ENCODE data around the gene DLGAP1.

Gene DLGAP1

GRCh38 chr18:3693410-3693809 lies 761.7 kb downstream of the DLGAP1 start:
- Histone ChIP-seq H3K4me1 (ENCODE audit: control insufficient read depth, insufficient read depth, low read length) (no peaks in the 10 kb centered on the region), H3K27me3 (ENCODE audit: control insufficient read depth in 1 of 2, insufficient read depth in 2 of 2, low read length in 2 of 2) (no peaks in the 10 kb centered on the region), H3K27ac (ENCODE audit: low read length) (no peak overlapping the region), H3K9me3 (ENCODE audit: control insufficient read depth in 2 of 2, low read length in 2 of 2) (no peaks in the 10 kb centered on the region), H3K36me3 (ENCODE audit: control insufficient read depth in 2 of 2, insufficient read depth in 2 of 2, low read length in 2 of 2) (no peaks in the 10 kb centered on the region), H3K4me3 (ENCODE audit: low read length in 2 of 2) (no peak overlapping the region), H3K9ac (ENCODE audit: low read length in 2 of 2) (no peak overlapping the region)

GRCh38 chr18:3692691-3693090 lies 762.4 kb downstream of the DLGAP1 start:
- Histone ChIP-seq H3K9me3 (ENCODE audit: control insufficient read depth in 2 of 2, low read length in 2 of 2) (no peaks in the 10 kb centered on the region), H3K27me3 (ENCODE audit: control insufficient read depth in 1 of 2, insufficient read depth in 2 of 2, low read length in 2 of 2) (no peaks in the 10 kb centered on the region), H3K9ac (ENCODE audit: low read length in 2 of 2) (no peak overlapping the region), H3K36me3 (ENCODE audit: control insufficient read depth in 2 of 2, insufficient read depth in 2 of 2, low read length in 2 of 2) (no peaks in the 10 kb centered on the region), H3K27ac (ENCODE audit: low read length) (no peak overlapping the region), H3K4me1 (ENCODE audit: control insufficient read depth, insufficient read depth, low read length) (no peaks in the 10 kb centered on the region), H3K4me3 (ENCODE audit: low read length in 2 of 2) (no peak overlapping the region)

DNA sequence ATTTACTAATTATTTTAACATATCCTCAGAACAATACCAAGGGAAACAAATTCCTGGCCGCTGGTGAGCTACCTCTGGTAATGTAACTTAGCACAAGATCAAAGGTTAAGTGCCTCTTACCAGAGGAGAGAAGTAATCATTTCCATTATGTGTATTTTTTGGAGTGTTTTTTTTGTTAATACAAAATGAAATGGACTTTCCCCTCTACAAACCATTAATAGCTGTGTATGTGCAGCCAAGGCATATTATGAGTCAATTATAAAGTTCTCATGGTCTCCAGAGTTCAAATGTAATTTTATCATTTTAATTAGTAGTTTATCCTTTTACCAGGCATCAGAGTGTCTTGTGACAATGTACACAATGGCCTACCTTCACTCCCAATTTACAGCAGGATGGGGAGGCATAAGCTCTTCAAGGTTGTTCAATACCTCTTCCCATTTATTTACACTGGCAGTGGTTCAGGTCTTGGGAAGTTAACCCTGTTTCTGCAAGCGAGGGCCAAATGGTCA lies 762.9 kb downstream of the DLGAP1 start:
- Histone ChIP-seq H3K27ac (ENCODE audit: low read length) (no peak overlapping the region), H3K27me3 (ENCODE audit: control insufficient read depth in 1 of 2, insufficient read depth in 2 of 2, low read length in 2 of 2) (no peaks in the 10 kb centered on the region), H3K9me3 (ENCODE audit: control insufficient read depth in 2 of 2, low read length in 2 of 2) (no peaks in the 10 kb centered on the region), H3K36me3 (ENCODE audit: control insufficient read depth in 2 of 2, insufficient read depth in 2 of 2, low read length in 2 of 2) (no peaks in the 10 kb centered on the region), H3K9ac (ENCODE audit: low read length in 2 of 2) (no peak overlapping the region), H3K4me1 (ENCODE audit: control insufficient read depth, insufficient read depth, low read length) (no peaks in the 10 kb centered on the region), H3K4me3 (ENCODE audit: low read length in 2 of 2) (no peak overlapping the region)

- Histone ChIP-seq H3K36me3 (ENCODE audit: control insufficient read depth in 2 of 2, insufficient read depth in 2 of 2, low read length in 2 of 2) (no peaks in the 10 kb centered on the region), H3K4me3 (ENCODE audit: low read length in 2 of 2) (no peak overlapping the region), H3K27ac (ENCODE audit: low read length) (no peak overlapping the region), H3K27me3 (ENCODE audit: control insufficient read depth in 1 of 2, insufficient read depth in 2 of 2, low read length in 2 of 2) (no peaks in the 10 kb centered on the region), H3K9ac (ENCODE audit: low read length in 2 of 2) (no peak overlapping the region), H3K4me1 (ENCODE audit: control insufficient read depth, insufficient read depth, low read length) (no peaks in the 10 kb centered on the region), H3K9me3 (ENCODE audit: control insufficient read depth in 2 of 2, low read length in 2 of 2) (peaks cover 0 to 2% of the 10 kb centered on the region in 2 donors)
Measured at GRCh38 chr18:3691705-3692104, 763.4 kb downstream of the DLGAP1 start.

DNA sequence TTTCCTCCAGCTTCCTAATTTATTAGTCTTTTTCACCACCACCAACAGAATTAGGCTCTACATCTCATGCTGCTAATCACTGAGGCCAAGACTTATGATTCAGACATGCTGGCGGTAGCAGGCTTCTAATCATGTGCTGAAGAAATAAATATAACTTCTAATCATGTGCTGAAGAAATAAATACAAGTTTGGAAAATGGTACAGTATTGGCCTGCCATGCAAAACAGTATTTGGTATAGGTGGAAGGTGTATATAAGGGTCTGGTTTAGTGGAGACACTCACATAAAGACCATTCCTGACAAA lies 764.4 kb downstream of the DLGAP1 start:
- no peaks in the 10 kb centered on the region for H3K4me1 ChIP-seq (ENCODE audit: control insufficient read depth, insufficient read depth, low read length)
- H3K9ac ChIP-seq (ENCODE audit: low read length in 2 of 2) = no peak overlapping the region
- H3K27ac ChIP-seq (ENCODE audit: low read length) = no peak overlapping the region
- H3K27me3 ChIP-seq (ENCODE audit: control insufficient read depth in 1 of 2, insufficient read depth in 2 of 2, low read length in 2 of 2) = no peaks in the 10 kb centered on the region
- H3K4me3 ChIP-seq (ENCODE audit: low read length in 2 of 2) = no peak overlapping the region
- H3K9me3 ChIP-seq (ENCODE audit: control insufficient read depth in 2 of 2, low read length in 2 of 2) = peaks cover 0 to 3% of the 10 kb centered on the region in 2 donors
- H3K36me3 ChIP-seq (ENCODE audit: control insufficient read depth in 2 of 2, insufficient read depth in 2 of 2, low read length in 2 of 2) = no peaks in the 10 kb centered on the region

GRCh38 chr18:3689986-3690763 lies 764.9 kb downstream of the DLGAP1 start:
- Histone ChIP-seq H3K9ac (ENCODE audit: low read length in 2 of 2) (no peak overlapping the region), H3K27me3 (ENCODE audit: control insufficient read depth in 1 of 2, insufficient read depth in 2 of 2, low read length in 2 of 2) (no peaks in the 10 kb centered on the region), H3K4me3 (ENCODE audit: low read length in 2 of 2) (no peak overlapping the region), H3K27ac (ENCODE audit: low read length) (no peak overlapping the region), H3K36me3 (ENCODE audit: control insufficient read depth in 2 of 2, insufficient read depth in 2 of 2, low read length in 2 of 2) (no peaks in the 10 kb centered on the region), H3K9me3 (ENCODE audit: control insufficient read depth in 2 of 2, low read length in 2 of 2) (peaks cover 0 to 3% of the 10 kb centered on the region in 2 donors), H3K4me1 (ENCODE audit: control insufficient read depth, insufficient read depth, low read length) (no peaks in the 10 kb centered on the region)

GRCh38 chr18:3689091-3689490 lies 766.0 kb downstream of the DLGAP1 start:
- H3K4me1 ChIP-seq (ENCODE audit: control insufficient read depth, insufficient read depth, low read length) = no peaks in the 10 kb centered on the region
- H3K36me3 ChIP-seq (ENCODE audit: control insufficient read depth in 2 of 2, insufficient read depth in 2 of 2, low read length in 2 of 2) = no peaks in the 10 kb centered on the region
- H3K4me3 ChIP-seq (ENCODE audit: low read length in 2 of 2) = no peak overlapping the region
- no peaks in the 10 kb centered on the region for H3K27me3 ChIP-seq (ENCODE audit: control insufficient read depth in 1 of 2, insufficient read depth in 2 of 2, low read length in 2 of 2)
- H3K9me3 ChIP-seq (ENCODE audit: control insufficient read depth in 2 of 2, low read length in 2 of 2) = peaks cover 0 to 3% of the 10 kb centered on the region in 2 donors
- H3K27ac ChIP-seq (ENCODE audit: low read length) = no peak overlapping the region
- H3K9ac ChIP-seq (ENCODE audit: low read length in 2 of 2) = no peak overlapping the region

GRCh38 chr18:3688690-3689089 lies 766.4 kb downstream of the DLGAP1 start:
- H3K27me3 ChIP-seq (ENCODE audit: control insufficient read depth in 1 of 2, insufficient read depth in 2 of 2, low read length in 2 of 2) = no peaks in the 10 kb centered on the region
- H3K4me3 ChIP-seq (ENCODE audit: low read length in 2 of 2) = no peak overlapping the region
- no peak overlapping the region for H3K9ac ChIP-seq (ENCODE audit: low read length in 2 of 2)
- no peaks in the 10 kb centered on the region for H3K4me1 ChIP-seq (ENCODE audit: control insufficient read depth, insufficient read depth, low read length)
- H3K27ac ChIP-seq (ENCODE audit: low read length) = no peak overlapping the region
- peaks cover 0 to 3% of the 10 kb centered on the region in 2 donors for H3K9me3 ChIP-seq (ENCODE audit: control insufficient read depth in 2 of 2, low read length in 2 of 2)
- no peaks in the 10 kb centered on the region for H3K36me3 ChIP-seq (ENCODE audit: control insufficient read depth in 2 of 2, insufficient read depth in 2 of 2, low read length in 2 of 2)

DNA sequence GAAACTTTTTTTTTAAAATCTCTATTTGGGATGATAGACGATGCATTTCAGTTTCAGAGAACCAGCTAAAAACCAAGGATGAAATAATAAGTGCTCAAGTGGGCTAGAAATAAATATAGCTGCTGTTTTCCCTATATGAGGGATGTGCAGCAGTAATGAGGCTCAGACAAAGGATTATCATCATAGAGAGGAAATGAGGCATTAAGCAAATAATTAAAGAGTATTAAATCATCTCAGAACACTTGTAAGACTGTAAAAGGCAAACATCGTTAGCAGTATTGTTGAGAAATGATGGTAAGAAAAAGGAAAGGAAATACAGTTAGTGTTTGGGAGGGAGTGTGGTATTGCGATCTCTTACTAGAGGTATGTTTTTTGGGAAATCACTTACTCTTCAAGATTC lies 771.6 kb downstream of the DLGAP1 start:
- no peak overlapping the region for H3K9ac ChIP-seq (ENCODE audit: low read length in 2 of 2)
- no peak overlapping the region for H3K4me3 ChIP-seq (ENCODE audit: low read length in 2 of 2)
- H3K36me3 ChIP-seq (ENCODE audit: control insufficient read depth in 2 of 2, insufficient read depth in 2 of 2, low read length in 2 of 2) = no peaks in the 10 kb centered on the region
- no peaks in the 10 kb centered on the region for H3K27me3 ChIP-seq (ENCODE audit: control insufficient read depth in 1 of 2, insufficient read depth in 2 of 2, low read length in 2 of 2)
- peaks cover 0 to 3% of the 10 kb centered on the region in 2 donors for H3K9me3 ChIP-seq (ENCODE audit: control insufficient read depth in 2 of 2, low read length in 2 of 2)
- no peaks in the 10 kb centered on the region for H3K4me1 ChIP-seq (ENCODE audit: control insufficient read depth, insufficient read depth, low read length)
- H3K27ac ChIP-seq (ENCODE audit: low read length) = no peak overlapping the region

DNA sequence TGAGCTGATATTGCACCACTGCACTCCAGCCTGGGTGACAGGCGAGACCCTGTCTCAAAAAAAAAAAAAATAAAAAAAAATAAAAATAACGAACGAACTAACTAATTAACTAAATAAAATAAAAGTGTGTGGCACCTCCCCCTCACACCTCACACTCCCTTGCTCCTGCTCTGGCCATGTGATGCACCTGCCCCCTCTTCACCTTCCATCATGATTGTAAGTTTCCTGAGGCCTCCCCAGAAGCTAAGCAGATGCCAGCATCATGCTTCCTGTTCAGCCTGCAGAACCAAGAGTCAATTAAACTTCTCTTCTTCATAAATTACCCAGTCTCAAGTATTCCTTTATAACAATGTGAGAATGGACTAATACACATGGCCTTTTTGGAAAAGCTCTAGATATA lies 773.0 kb downstream of the DLGAP1 start:
- Histone ChIP-seq H3K27ac (ENCODE audit: low read length) (no peak overlapping the region), H3K4me1 (ENCODE audit: control insufficient read depth, insufficient read depth, low read length) (no peaks in the 10 kb centered on the region), H3K27me3 (ENCODE audit: control insufficient read depth in 1 of 2, insufficient read depth in 2 of 2, low read length in 2 of 2) (no peaks in the 10 kb centered on the region), H3K9ac (ENCODE audit: low read length in 2 of 2) (no peak overlapping the region), H3K9me3 (ENCODE audit: control insufficient read depth in 2 of 2, low read length in 2 of 2) (peaks cover 0 to 3% of the 10 kb centered on the region in 2 donors), H3K36me3 (ENCODE audit: control insufficient read depth in 2 of 2, insufficient read depth in 2 of 2, low read length in 2 of 2) (no peaks in the 10 kb centered on the region), H3K4me3 (ENCODE audit: low read length in 2 of 2) (no peak overlapping the region)

DNA sequence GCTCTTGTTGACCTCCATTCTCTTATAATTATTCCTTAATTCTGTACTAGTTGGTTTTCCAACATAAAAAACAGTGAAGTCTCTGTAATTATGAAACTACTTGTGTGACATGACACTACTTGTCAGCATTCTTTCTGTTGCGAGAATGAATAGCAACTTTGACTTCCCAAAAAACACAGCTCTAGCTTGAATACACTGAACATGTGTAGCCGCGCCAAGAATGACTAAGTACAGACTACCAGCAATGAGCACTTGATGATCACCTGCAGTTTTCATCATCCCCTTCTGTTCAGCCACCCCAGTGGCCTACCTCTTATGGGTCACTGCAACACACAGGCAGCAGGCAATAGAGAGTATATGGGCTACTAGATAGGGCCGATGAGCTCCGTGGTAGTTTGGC lies 775.9 kb downstream of the DLGAP1 start:
- Histone ChIP-seq H3K9ac (ENCODE audit: low read length in 2 of 2) (no peak overlapping the region), H3K9me3 (ENCODE audit: control insufficient read depth in 2 of 2, low read length in 2 of 2) (no peaks in the 10 kb centered on the region), H3K4me3 (ENCODE audit: low read length in 2 of 2) (no peak overlapping the region), H3K27me3 (ENCODE audit: control insufficient read depth in 1 of 2, insufficient read depth in 2 of 2, low read length in 2 of 2) (no peaks in the 10 kb centered on the region), H3K36me3 (ENCODE audit: control insufficient read depth in 2 of 2, insufficient read depth in 2 of 2, low read length in 2 of 2) (no peaks in the 10 kb centered on the region), H3K27ac (ENCODE audit: low read length) (no peak overlapping the region), H3K4me1 (ENCODE audit: control insufficient read depth, insufficient read depth, low read length) (no peaks in the 10 kb centered on the region)

Measured in stomach smooth muscle (tissue), 2 donors.